HG02588 (cell line): ENCODE results near the gene CD69.
"Not testable (repeated sequence)": the region's sequence is repeated elsewhere in the genome, so short reads cannot be mapped to it uniquely, and the experiment has no call there.

Experiments used
- ATAC-seq: cut with Tn5 transposase; IDR thresholded peaks from one replicate; pipeline ENCODE4 v1.9.1; 2021; ENCODE audit warnings: mild to moderate bottlenecking, moderate library complexity; ENCODE audit not compliant: unreplicated experiment

The CD69 gene

GRCh38 chr12:9751204-9752144 lies 9.2 kb downstream of the CD69 start:
- no peak for ATAC-seq

DNA sequence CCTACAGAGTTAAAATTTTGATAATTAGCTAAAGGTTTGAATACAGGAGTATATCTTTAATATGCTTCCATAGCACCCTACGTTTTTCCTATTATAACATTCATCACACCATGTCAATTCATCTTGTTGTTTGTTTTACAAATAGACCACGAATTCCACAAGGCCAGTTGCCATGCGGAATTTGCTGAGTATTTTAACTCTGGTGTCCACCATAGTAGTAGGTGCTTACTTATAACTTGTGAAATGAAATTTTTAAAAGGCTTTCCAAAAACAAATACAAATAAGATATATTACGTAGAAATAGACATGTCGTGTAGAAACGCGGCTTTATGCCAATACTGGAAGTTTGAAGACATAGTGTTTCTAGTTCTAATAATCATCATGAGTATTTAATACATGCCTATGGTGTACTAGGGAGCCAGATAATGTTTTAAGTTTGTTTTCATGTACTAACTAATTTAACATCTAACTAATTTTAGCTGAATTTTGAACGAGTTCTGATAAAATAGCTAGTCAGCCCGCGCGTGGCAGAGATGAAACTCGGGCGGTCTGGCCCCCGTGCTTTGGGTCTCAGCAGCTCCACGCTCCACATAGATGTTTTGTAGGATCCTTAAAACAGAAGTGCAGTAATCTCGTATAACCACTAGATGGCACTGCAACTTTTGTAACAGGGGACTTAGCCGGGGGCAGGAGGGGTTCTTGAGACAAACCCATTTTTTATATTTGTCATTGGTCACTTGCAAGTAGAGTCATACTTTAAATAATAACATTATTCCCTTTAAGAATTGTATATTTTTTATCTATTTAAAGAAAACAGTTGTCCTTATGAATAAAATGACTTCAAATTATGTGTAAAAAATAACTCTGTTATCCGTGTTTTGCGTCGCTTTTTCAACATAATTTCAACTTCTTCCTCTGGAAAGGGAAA lies 10.2 kb downstream of the CD69 start:
- no peak for ATAC-seq

DNA sequence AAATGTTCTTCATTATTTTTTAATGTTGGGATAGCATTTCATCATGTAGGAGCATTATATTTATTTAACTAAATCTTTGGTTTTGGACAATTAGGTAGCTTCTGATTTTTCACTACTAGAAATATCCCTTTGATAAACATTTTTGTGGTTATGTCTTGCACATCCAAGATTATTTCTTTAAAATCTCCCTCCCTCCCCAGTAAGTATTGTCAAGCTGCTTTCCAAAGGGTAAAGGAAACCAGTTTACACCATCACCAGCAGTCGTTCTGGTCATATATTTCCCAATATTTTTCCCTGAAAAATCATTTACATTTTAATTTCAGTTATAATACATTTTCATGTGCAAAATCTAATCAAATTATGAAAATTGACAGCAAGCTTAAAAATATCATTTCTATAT lies 11.1 kb downstream of the CD69 start:
- ATAC-seq = no peak

DNA sequence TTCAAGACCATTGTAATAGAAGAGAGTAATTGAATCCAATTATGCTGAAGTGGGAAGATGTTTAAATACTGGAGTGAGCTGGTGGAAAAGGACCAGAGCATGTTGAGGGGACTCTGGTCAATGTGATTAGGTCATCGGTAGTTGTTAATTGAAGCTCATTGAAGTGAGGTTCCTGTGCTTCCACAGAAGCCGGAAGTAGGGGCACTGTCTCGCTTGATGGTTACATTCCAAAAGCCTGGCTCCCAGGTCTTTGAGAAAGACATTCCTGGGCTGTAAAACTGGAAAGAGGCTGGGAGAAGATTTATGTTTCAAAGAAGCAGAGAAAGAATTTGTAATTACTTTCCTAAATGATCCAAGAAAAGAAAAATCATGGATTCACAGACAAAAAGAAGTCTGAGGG lies 15.5 kb downstream of the CD69 start:
- ATAC-seq = no peak

- ATAC-seq = peak; percentile 48
Measured at GRCh38 chr12:9742661-9743060, 18.0 kb downstream of the CD69 start.

GRCh38 chr12:9741726-9742125 lies 19.0 kb downstream of the CD69 start:
- ATAC-seq = peak; percentile 67

GRCh38 chr12:9740106-9740750 lies 20.5 kb downstream of the CD69 start:
- ATAC-seq = no peak

- not testable (repeated sequence) for ATAC-seq
Measured at GRCh38 chr12:9739404-9740105, 21.1 kb downstream of the CD69 start.

GRCh38 chr12:9738905-9739304 lies 21.8 kb downstream of the CD69 start:
- ATAC-seq = not testable (repeated sequence)

DNA sequence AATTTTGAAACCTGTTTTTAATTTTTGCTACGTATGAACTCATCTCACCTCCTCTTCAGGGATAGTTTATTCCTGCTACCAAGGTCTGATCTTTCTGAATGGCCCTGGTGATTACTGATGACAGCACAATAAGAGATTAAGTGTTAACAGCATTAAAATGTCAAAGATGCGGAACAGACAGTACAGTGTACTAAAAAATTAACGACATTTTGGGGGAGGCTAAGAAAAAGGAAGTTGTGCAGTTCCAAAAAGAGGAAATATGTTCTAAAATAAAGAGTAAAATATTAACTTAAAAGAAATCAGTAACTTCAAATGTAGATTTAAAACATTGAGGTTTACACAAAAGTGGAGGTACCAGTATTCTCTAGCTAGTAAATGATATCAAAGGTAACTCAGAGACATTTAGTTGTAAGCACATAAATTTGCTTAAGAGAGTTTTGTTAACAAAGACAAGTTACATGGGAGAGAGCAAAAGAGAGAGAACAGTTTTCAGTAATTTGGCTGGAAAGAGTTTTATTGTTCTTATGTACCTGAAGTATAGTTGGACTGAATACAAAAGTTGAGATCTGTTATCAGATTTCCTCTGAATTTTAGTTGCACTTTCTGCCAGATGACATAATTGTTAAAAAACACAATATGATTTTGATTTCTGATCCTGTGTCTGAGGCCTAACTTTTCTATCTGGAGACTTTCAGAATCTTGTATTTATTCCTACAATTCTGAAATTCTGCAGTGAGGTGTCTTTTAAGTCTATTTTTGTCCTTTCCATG lies 23.6 kb downstream of the CD69 start:
- no peak for ATAC-seq

- ATAC-seq = no peak
Measured at GRCh38 chr12:9735601-9736000, 25.1 kb downstream of the CD69 start.

- ATAC-seq = no peak
Measured at GRCh38 chr12:9732921-9733461, 27.7 kb downstream of the CD69 start, which contains the start of gene CLECL1. CLECL1 (minus strand) TSS chr12:9733097.

DNA sequence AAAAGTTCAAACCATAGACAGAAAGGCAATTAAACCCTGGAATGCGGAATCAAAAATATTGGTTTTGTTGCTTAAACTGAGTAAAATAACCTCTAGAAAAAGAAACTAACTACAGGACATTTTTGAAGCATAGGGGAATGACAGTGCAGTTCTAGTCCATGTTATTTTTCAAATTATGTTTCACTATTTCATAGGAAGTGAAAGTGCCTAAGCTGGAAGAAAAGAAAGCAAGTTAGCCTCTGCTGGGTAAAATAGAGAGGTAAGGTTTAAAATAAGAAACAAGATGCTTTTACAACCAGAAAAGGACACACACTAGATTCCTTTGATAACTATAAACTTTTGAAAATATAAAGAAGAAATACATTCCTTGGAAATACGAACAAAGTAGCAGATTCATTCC lies 28.9 kb downstream of the CD69 start:
- ATAC-seq = peak; percentile 38

GRCh38 chr12:9731393-9731792 lies 29.3 kb downstream of the CD69 start:
- no peak for ATAC-seq

- ATAC-seq = no peak
Measured at GRCh38 chr12:9730591-9730990, 30.1 kb downstream of the CD69 start.

DNA sequence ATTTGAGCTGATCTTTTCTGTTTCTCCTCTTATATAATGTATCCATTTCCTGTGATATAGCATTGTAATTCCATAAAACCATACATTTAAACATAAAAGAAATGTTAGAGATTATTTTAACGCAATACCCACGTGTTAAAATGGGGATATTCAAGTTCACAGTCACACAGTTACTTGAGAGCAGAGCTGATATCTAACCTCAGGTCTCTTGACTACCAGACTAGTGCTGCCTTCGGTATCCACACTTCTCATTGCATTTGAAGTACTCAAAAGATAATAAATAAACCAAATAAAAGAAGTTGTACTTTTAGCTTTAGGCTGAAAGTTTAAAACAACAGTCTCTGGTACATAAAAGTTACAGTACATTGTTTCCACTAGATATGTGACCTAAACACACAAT lies 30.7 kb downstream of the CD69 start:
- ATAC-seq = no peak

- ATAC-seq = no peak
Measured at GRCh38 chr12:9729082-9729481, 31.6 kb downstream of the CD69 start.

- ATAC-seq = no peak
Measured at GRCh38 chr12:9727813-9728212, 32.9 kb downstream of the CD69 start.

- ATAC-seq = no peak
Measured at GRCh38 chr12:9725213-9725870, 35.4 kb downstream of the CD69 start.
